Progenitor cell of endocrine pancreas (in vitro differentiated cells): ENCODE data around the gene CIB4. TPM values are rescaled to one million over a fixed set of nuclear protein-coding genes. Genes with fewer than 3 reads are reported as not detected.

ENCODE experiments used
- DNase-seq: peaks from one replicate; pipeline ENCODE4 v3.0.0; 2021; ENCODE audit warnings: low spot score; ENCODE audit not compliant: unreplicated experiment
- H3K27ac Mint-ChIP-seq: 2 replicates; pipeline ENCODE4 v1.8.0; 2021; ENCODE audit warnings: mild to moderate bottlenecking, moderate library complexity, mixed read lengths
- H3K27me3 Mint-ChIP-seq: 2 replicates; pipeline ENCODE4 v1.8.0; 2021; ENCODE audit warnings: mixed read lengths
- H3K36me3 Mint-ChIP-seq: 2 replicates; pipeline ENCODE4 v1.8.0; 2022; ENCODE audit warnings: mixed read lengths; ENCODE audit not compliant: insufficient read depth
- H3K4me1 Mint-ChIP-seq: 2 replicates; pipeline ENCODE4 v1.8.0; 2021; ENCODE audit warnings: low read depth, mixed read lengths
- H3K4me3 Mint-ChIP-seq: 2 replicates; pipeline ENCODE4 v1.8.0; 2021; ENCODE audit warnings: low read depth, mild to moderate bottlenecking, moderate library complexity, mixed read lengths
- H3K9me3 Mint-ChIP-seq: 2 replicates; pipeline ENCODE4 v1.8.0; 2021; ENCODE audit warnings: low read depth, mixed read lengths
- total RNA-seq: library from RNA; stranded (reverse); gene quantifications from 2 replicates; pipeline ENCODE4 v1.2.1, GENCODE V29; 2021
- TF ChIP-seq, protein P1 (sequence below): fragments of 200-600 bp; sonication (generic); IDR thresholded peaks from one replicate; pipeline ENCODE4 v1.5.0; 2021; ENCODE audit warnings: antibody characterized with exemption, mild to moderate bottlenecking; ENCODE audit not compliant: unreplicated experiment

Gene CIB4
- total RNA-seq, 1 donor from 2014 or later = not detected

DNA sequence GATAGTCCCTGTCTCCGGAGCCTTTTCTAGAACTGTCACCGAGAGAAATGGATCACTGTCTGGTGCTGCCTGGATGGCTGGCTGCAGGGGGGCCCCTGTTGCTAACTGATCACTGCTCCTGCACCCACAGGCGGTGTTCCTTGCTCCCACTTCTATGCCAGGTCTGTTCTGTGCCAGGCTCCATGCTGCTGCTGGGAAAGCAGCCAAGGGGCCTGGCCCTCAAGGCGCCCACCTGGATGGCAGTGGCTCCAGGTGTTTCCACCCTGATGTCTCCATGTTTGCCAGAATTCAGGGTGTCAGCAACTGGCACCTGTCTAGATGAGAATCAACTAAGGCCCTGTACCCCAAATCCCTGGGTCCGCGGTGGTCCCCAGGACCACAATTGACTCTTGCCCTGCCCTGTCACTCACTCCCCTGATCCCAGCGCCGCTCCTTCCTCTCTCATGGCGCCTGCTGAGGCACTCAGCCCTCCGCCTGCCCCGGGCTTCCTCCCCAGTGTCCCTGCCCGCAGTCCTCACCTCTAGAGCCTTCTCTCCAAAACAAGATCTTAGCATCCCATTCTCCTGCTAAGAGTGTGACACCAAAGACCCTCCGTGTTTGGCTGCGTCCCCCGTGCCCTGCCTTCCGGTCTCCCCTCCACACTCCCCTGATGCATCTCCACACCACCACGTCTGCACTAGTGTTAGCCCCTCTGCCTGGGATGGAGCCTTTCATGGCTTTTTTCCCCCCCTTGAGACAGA lies 90.7 kb downstream of the CIB4 start:
- TF ChIP-seq, protein P1, sequence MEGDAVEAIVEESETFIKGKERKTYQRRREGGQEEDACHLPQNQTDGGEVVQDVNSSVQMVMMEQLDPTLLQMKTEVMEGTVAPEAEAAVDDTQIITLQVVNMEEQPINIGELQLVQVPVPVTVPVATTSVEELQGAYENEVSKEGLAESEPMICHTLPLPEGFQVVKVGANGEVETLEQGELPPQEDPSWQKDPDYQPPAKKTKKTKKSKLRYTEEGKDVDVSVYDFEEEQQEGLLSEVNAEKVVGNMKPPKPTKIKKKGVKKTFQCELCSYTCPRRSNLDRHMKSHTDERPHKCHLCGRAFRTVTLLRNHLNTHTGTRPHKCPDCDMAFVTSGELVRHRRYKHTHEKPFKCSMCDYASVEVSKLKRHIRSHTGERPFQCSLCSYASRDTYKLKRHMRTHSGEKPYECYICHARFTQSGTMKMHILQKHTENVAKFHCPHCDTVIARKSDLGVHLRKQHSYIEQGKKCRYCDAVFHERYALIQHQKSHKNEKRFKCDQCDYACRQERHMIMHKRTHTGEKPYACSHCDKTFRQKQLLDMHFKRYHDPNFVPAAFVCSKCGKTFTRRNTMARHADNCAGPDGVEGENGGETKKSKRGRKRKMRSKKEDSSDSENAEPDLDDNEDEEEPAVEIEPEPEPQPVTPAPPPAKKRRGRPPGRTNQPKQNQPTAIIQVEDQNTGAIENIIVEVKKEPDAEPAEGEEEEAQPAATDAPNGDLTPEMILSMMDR = no peak
- Mint-ChIP-seq H3K27ac (no peak overlapping the region), H3K9me3 (no peaks in the 10 kb centered on the region), H3K4me1 (no peaks in the 10 kb centered on the region), H3K27me3 (peaks cover 15% of the 10 kb centered on the region), H3K36me3 (no peaks in the 10 kb centered on the region), H3K4me3 (no peak overlapping the region)
- no peak for DNase-seq

DNA sequence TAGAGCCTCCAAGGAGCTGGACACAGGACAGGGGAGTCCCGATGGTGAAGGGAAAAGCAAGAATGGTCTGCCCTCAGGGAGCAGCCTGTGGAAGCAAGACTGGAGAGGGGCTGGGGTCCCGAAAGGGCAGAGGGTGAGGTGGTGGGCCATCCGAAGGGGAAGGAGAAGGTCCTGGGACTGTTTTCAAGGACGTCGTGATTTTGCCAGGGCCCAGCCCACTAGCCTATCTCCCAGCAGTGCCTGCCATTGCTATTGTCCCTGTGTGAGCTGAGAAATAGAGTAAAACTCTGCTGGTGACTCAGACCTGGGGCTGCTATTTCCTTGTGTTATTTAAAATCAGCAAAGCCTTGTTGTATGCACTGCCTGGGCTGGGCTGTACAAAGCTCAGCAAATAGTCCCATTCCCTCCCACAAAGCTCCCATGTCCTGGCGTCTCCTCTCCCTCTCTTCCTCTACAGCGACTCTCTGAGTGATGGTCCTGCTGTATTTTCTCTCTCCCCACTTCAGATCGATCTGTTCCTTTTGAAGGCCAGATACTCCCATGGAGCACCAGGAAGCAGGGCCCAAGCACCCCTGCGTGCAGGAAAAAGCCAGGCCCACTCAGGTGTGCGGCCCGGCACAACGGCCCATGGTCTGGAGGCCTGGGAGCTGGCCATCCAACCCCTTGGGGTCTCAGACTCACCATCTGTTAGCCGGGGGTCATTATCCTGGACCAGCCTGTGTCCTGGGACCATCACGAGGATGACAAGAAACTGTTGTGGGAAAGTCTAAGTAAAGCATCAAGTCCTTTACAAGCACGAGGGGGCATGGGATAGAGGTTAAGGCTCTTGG lies 98.3 kb downstream of the CIB4 start:
- Mint-ChIP-seq H3K27me3 (peaks cover 16% of the 10 kb centered on the region), H3K36me3 (no peaks in the 10 kb centered on the region), H3K4me3 (no peak overlapping the region), H3K27ac (peak overlapping the region; percentile 60), H3K9me3 (no peaks in the 10 kb centered on the region), H3K4me1 (peaks cover 8% of the 10 kb centered on the region)
- TF ChIP-seq, protein P1 = no peak
- DNase-seq = no peak

DNA sequence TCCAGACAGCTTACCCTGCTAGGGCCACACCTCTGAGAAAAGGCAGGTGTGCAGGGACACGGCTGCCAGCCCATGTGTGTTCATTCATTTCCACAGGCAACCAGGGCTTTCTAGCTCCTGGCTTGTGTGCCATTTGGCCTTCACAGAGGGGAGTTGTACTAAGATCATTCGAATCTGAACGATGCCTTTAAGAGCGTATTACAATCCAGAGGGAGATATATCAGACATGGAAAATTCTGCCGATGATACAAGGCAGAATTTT lies 99.0 kb downstream of the CIB4 start:
- H3K27me3 Mint-ChIP-seq = peaks cover 16% of the 10 kb centered on the region
- no peak for DNase-seq
- H3K4me3 Mint-ChIP-seq = no peak overlapping the region
- no peaks in the 10 kb centered on the region for H3K36me3 Mint-ChIP-seq
- TF ChIP-seq, protein P1 = no peak
- no peak overlapping the region for H3K27ac Mint-ChIP-seq
- H3K4me1 Mint-ChIP-seq = peaks cover 8% of the 10 kb centered on the region
- no peaks in the 10 kb centered on the region for H3K9me3 Mint-ChIP-seq

DNA sequence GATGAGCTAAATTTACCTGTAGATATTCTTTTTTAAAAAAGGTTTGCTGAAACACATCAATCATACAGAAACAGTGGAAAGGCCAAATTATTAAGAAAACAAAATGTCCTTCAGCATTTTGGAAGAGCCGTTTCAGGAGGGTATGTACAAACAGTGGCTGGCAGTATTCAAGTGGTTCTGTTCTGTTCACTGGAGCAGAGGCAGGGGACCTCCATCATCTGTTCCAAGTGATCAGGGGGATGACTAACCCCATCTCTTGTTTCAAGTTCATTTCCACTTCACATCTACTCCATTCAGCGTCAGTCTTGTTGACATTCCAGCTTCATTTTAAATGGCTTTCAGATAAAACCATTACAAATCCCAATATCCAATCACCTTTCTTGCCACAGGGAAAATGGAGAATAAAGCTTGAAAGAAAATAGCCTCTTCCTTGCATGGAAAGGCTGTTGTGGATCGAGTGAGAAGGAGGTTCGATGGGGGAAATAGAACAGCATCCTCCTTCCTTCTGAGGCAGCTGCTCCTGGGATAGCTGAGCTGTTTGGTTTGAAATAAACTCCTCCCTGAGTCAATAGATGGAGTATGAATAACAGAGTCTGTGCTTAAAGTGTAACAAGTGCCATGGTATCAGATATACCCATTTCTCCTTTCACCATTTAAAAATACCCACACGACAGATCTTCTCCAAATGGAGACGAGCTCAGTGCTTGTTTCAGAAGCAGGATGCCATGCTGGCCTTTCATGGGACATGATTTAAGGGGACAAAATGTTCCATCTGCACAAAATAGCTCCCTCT lies 99.6 kb downstream of the CIB4 start:
- H3K9me3 Mint-ChIP-seq = no peaks in the 10 kb centered on the region
- H3K27ac Mint-ChIP-seq = no peak overlapping the region
- TF ChIP-seq, protein P1 = no peak
- no peak overlapping the region for H3K4me3 Mint-ChIP-seq
- no peaks in the 10 kb centered on the region for H3K36me3 Mint-ChIP-seq
- no peak for DNase-seq
- H3K27me3 Mint-ChIP-seq = peaks cover 21% of the 10 kb centered on the region
- H3K4me1 Mint-ChIP-seq = peaks cover 8% of the 10 kb centered on the region

DNA sequence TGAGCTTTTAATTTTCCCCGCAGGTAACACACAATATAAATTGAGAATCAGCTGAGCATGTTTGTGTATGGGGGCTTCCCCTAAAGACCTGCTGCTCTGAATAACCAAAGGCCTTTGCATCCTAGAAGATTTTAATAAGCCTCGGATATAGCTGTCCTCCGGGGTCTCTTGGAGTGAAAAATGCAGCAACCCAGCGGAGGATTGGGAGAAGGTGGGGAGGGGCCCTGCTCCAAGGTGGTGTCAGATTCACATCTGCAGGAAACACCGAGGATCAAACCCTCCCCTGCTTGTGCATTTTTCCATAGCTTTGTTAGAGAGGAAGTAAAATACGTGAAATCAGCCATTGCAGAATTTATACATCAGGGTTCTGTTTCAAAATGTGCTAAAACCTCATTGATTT lies 100.2 kb downstream of the CIB4 start:
- peaks cover 23% of the 10 kb centered on the region for H3K27me3 Mint-ChIP-seq
- DNase-seq = no peak
- H3K4me3 Mint-ChIP-seq = no peak overlapping the region
- H3K27ac Mint-ChIP-seq = no peak overlapping the region
- no peaks in the 10 kb centered on the region for H3K36me3 Mint-ChIP-seq
- peaks cover 8% of the 10 kb centered on the region for H3K4me1 Mint-ChIP-seq
- no peaks in the 10 kb centered on the region for H3K9me3 Mint-ChIP-seq
- TF ChIP-seq, protein P1 = no peak
